H1 (cell line): Measurements from ENCODE around the gene DNAH1. TPM values are rescaled to one million over a fixed set of nuclear protein-coding genes. Genes with fewer than 3 reads are reported as not detected.

ENCODE experiments used
- EGR1 ChIP-seq: IDR thresholded peaks from 2 replicates; pipeline ENCODE4 v1.6.1; 2011; ENCODE audit warnings: low read depth, low read length, borderline replicate concordance
- POLR2A ChIP-seq, 2 experiments: IDR thresholded peaks; 1 replicate in 1 of 2; 2 replicates in 1 of 2; pipeline ENCODE4 v1.6.1; 2011; ENCODE audit warnings: low read depth in 2 of 2, low read length in 2 of 2, mild to moderate bottlenecking in 2 of 2; ENCODE audit errors: control extremely low read depth in 1 of 2
- TAF7 ChIP-seq: optimal IDR thresholded peaks from 2 replicates; pipeline ENCODE3; 2011; ENCODE audit warnings: low read depth, mild to moderate bottlenecking, inconsistent platforms, low read length, moderate library complexity, borderline replicate concordance
- polyA plus RNA-seq, 7 experiments: library from polyadenylated mRNA; depleted of rRNA in 3 of 7; stranded (reverse) in 5 of 7; unstranded in 2 of 7; fragments of >200 nt in 5 of 7; fragments of 200-250 nt in 2 of 7; gene quantifications; 1 replicate in 5 of 7; 2 replicates in 1 of 7; 4 replicates in 1 of 7; pipeline versions ENCODE4 v1.2.1 to v1.2.3, GENCODE V29; 2011 to 2013; ENCODE audit warnings: missing spikeins in 2 of 7, mixed read lengths in 2 of 7
- total RNA-seq: library from RNA; stranded (reverse); fragmentation: NEBNext Ultra II Directional; extraction: Animal tissue kit (Norgen Biotek cat#: 25700); gene quantifications from 2 replicates; pipeline ENCODE4 v1.2.1, GENCODE V29; 2021
- TF ChIP-seq, protein P1 (sequence below): IDR thresholded peaks from 2 replicates; pipeline ENCODE4 v1.6.1; 2012; ENCODE audit warnings: inconsistent platforms

The DNAH1 gene
- total and polyA plus RNA-seq, 2 of the 8 experiments (the other 6 are each of a cell fraction or from before 2014, with no cell fraction given) = 1.0 to 1.5 TPM

DNA sequence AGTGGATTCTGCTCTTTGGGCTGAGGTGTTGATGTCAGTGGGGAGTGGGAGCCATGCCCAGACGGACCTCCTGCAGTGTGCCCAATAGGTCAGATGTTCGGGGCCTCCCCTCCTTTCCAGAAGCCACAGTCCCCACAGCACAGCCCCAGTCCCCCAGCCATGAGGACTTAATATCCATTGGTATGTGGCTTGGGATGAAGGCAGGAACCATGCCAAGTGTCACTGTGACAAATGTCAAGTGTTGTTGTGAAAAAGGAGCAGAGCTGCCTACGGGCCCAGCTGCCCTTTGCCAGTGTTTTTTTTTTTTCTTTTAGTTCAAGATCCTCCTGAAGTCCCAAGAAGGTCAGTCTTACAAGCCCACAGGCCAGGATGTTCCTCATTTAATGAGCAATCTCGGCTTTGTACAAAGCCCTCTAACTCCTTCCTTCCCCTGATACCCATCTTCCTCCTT lies 116.6 kb downstream of the DNAH1 start (continued):
- TF ChIP-seq EGR1 (no peak), TAF7 (no peak), POLR2A (IDR thresholded peaks at IDR 0.05; ENCODE audit: control extremely low read depth in 1 of 2, low read depth in 2 of 2, low read length in 2 of 2) (no peak)
- TF ChIP-seq, protein P1, sequence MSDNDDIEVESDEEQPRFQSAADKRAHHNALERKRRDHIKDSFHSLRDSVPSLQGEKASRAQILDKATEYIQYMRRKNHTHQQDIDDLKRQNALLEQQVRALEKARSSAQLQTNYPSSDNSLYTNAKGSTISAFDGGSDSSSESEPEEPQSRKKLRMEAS = no peak
